Activated T-cell treated with anti-CD3 and anti-CD28 coated beads, Interleukin-2, amount 50 U/mL, for 72 hours (primary cell): Measurements from ENCODE around the gene RASGRF1. TPM values are rescaled to one million over a fixed set of nuclear protein-coding genes. Genes with fewer than 3 reads are reported as not detected.

Experiments
- ATAC-seq, 2 donors: fragments of 150-1000 bp; cut with Tn5 transposase; replicated peaks in 1 of 2; 2 replicates each; pipeline ENCODE4 v1.10.0; 2021; ENCODE audit warnings: moderate library complexity in 2 of 2, mild to moderate bottlenecking in 1 of 2
- DNase-seq, 2 donors: peaks; one replicate each; pipeline ENCODE4 v3.0.0; 2021 to 2022; ENCODE audit warnings: mixed read lengths in 1 of 2
- H3K27ac Mint-ChIP-seq: one replicate; pipeline ENCODE4 v1.8.0; 2022; ENCODE audit warnings: mild to moderate bottlenecking, moderate library complexity, mixed read lengths
- H3K27me3 Mint-ChIP-seq: one replicate; pipeline ENCODE4 v1.8.0; 2022; ENCODE audit warnings: low read depth, mixed read lengths
- H3K36me3 Mint-ChIP-seq, 2 donors: one replicate each; pipeline ENCODE4 v1.8.0; 2022; ENCODE audit warnings: mixed read lengths in 2 of 2, mild to moderate bottlenecking in 1 of 2; ENCODE audit not compliant: insufficient read depth in 2 of 2
- H3K4me1 Mint-ChIP-seq: one replicate; pipeline ENCODE4 v1.8.0; 2022; ENCODE audit warnings: low read depth, mixed read lengths
- H3K4me3 Mint-ChIP-seq, 2 donors: one replicate each; pipeline ENCODE4 v1.8.0; 2022; ENCODE audit warnings: mild to moderate bottlenecking in 2 of 2, mixed read lengths in 2 of 2, moderate library complexity in 2 of 2
- H3K9me3 Mint-ChIP-seq, 2 donors: one replicate each; pipeline ENCODE4 v1.8.0; 2022; ENCODE audit warnings: mixed read lengths in 2 of 2
- total RNA-seq, 2 donors: library from RNA; stranded (reverse); gene quantifications; one replicate each; pipeline ENCODE4 v1.2.3, GENCODE V29; 2022

RASGRF1 gene
- total RNA-seq, 2 donors from 2014 or later, result not detected

- Mint-ChIP-seq H3K36me3 (no peaks in the 10 kb centered on the region), H3K27ac (no peak overlapping the region), H3K9me3 (peaks cover 0 to 2% of the 10 kb centered on the region in 2 donors), H3K27me3 (peaks cover 10% of the 10 kb centered on the region), H3K4me3 (no peak overlapping the region), H3K4me1 (no peaks in the 10 kb centered on the region)
- DNase-seq, result no peak
- no peak for ATAC-seq
Observed at GRCh38 chr15:79053894-79054293, 36.7 kb downstream of the RASGRF1 start.

GRCh38 chr15:79051941-79052731, 38.4 kb downstream of the RASGRF1 start:
- peaks cover 10% of the 10 kb centered on the region for H3K27me3 Mint-ChIP-seq

GRCh38 chr15:79051029-79051428, 39.6 kb downstream of the RASGRF1 start:
- H3K27ac Mint-ChIP-seq, result no peak overlapping the region
- H3K36me3 Mint-ChIP-seq, result no peaks in the 10 kb centered on the region
- peaks cover 0 to 2% of the 10 kb centered on the region in 2 donors for H3K9me3 Mint-ChIP-seq
- H3K4me1 Mint-ChIP-seq, result no peaks in the 10 kb centered on the region
- ATAC-seq, result no peak
- no peak for DNase-seq
- peaks cover 10% of the 10 kb centered on the region for H3K27me3 Mint-ChIP-seq
- no peak overlapping the region for H3K4me3 Mint-ChIP-seq

More at GRCh38 chr15:79051941-79052731, 38.4 kb downstream of the RASGRF1 start:
- H3K27ac Mint-ChIP-seq, result no peak overlapping the region
- ATAC-seq (no peak), DNase-seq (no peak)
- H3K9me3 Mint-ChIP-seq, result peaks cover 0 to 2% of the 10 kb centered on the region in 2 donors
- no peaks in the 10 kb centered on the region for H3K4me1 Mint-ChIP-seq
- no peak overlapping the region for H3K4me3 Mint-ChIP-seq
- H3K36me3 Mint-ChIP-seq, result no peaks in the 10 kb centered on the region

GRCh38 chr15:79050341-79050740, 40.2 kb downstream of the RASGRF1 start:
- ATAC-seq (no peak), DNase-seq (no peak)
- Mint-ChIP-seq H3K36me3 (no peaks in the 10 kb centered on the region), H3K27ac (no peak overlapping the region), H3K9me3 (no peaks in the 10 kb centered on the region), H3K4me1 (no peaks in the 10 kb centered on the region), H3K4me3 (no peak overlapping the region), H3K27me3 (peaks cover 14% of the 10 kb centered on the region)

GRCh38 chr15:79049416-79049815, 41.2 kb downstream of the RASGRF1 start:
- Mint-ChIP-seq H3K9me3 (no peaks in the 10 kb centered on the region), H3K27me3 (peaks cover 16% of the 10 kb centered on the region), H3K4me3 (no peak overlapping the region), H3K4me1 (no peaks in the 10 kb centered on the region), H3K27ac (no peak overlapping the region), H3K36me3 (no peaks in the 10 kb centered on the region)
- no peak for ATAC-seq
- DNase-seq, result no peak

GRCh38 chr15:79047676-79048439, 42.7 kb downstream of the RASGRF1 start:
- DNase-seq (no peak), ATAC-seq (no peak)
- Mint-ChIP-seq H3K27me3 (peaks cover 14% of the 10 kb centered on the region), H3K4me1 (no peaks in the 10 kb centered on the region), H3K36me3 (no peaks in the 10 kb centered on the region), H3K27ac (no peak overlapping the region), H3K4me3 (no peak overlapping the region), H3K9me3 (peaks cover 0 to 3% of the 10 kb centered on the region in 2 donors)

- no peak overlapping the region for H3K27ac Mint-ChIP-seq
- peaks cover 14% of the 10 kb centered on the region for H3K27me3 Mint-ChIP-seq
- no peak for ATAC-seq
- H3K9me3 Mint-ChIP-seq, result peaks cover 0 to 3% of the 10 kb centered on the region in 2 donors
- no peaks in the 10 kb centered on the region for H3K36me3 Mint-ChIP-seq
- H3K4me3 Mint-ChIP-seq, result no peak overlapping the region
- no peak for DNase-seq
- H3K4me1 Mint-ChIP-seq, result no peaks in the 10 kb centered on the region
Observed at GRCh38 chr15:79046691-79047404, 43.7 kb downstream of the RASGRF1 start.

GRCh38 chr15:79045041-79045440, 45.5 kb downstream of the RASGRF1 start:
- H3K4me1 Mint-ChIP-seq, result no peaks in the 10 kb centered on the region
- H3K27ac Mint-ChIP-seq, result no peak overlapping the region
- no peak overlapping the region for H3K4me3 Mint-ChIP-seq
- no peak for DNase-seq
- peaks cover 0 to 3% of the 10 kb centered on the region in 2 donors for H3K9me3 Mint-ChIP-seq
- ATAC-seq, result no peak
- no peaks in the 10 kb centered on the region for H3K36me3 Mint-ChIP-seq
- peaks cover 29% of the 10 kb centered on the region for H3K27me3 Mint-ChIP-seq

- Mint-ChIP-seq H3K27me3 (peaks cover 32% of the 10 kb centered on the region), H3K4me1 (no peaks in the 10 kb centered on the region), H3K4me3 (no peak overlapping the region), H3K9me3 (peaks cover 0 to 3% of the 10 kb centered on the region in 2 donors), H3K27ac (no peak overlapping the region), H3K36me3 (no peaks in the 10 kb centered on the region)
- ATAC-seq, result no peak
- no peak for DNase-seq
Observed at GRCh38 chr15:79042213-79042928, 48.2 kb downstream of the RASGRF1 start.

GRCh38 chr15:79041601-79042168, 48.9 kb downstream of the RASGRF1 start:
- H3K9me3 Mint-ChIP-seq, result peaks cover 0 to 3% of the 10 kb centered on the region in 2 donors
- no peak for ATAC-seq
- H3K27ac Mint-ChIP-seq, result no peak overlapping the region
- no peaks in the 10 kb centered on the region for H3K4me1 Mint-ChIP-seq
- no peak for DNase-seq
- H3K4me3 Mint-ChIP-seq, result no peak overlapping the region
- peaks cover 38% of the 10 kb centered on the region for H3K27me3 Mint-ChIP-seq
- H3K36me3 Mint-ChIP-seq, result no peaks in the 10 kb centered on the region

- DNase-seq, result no peak
- Mint-ChIP-seq H3K4me1 (no peaks in the 10 kb centered on the region), H3K27ac (no peak overlapping the region), H3K36me3 (no peaks in the 10 kb centered on the region), H3K27me3 (peaks cover 39% of the 10 kb centered on the region), H3K4me3 (no peak overlapping the region), H3K9me3 (no peaks in the 10 kb centered on the region)
- no peak for ATAC-seq
Observed at GRCh38 chr15:79037848-79038247, 52.7 kb downstream of the RASGRF1 start.

- H3K4me1 Mint-ChIP-seq, result no peaks in the 10 kb centered on the region
- no peak for ATAC-seq
- no peak overlapping the region for H3K4me3 Mint-ChIP-seq
- peaks cover 34% of the 10 kb centered on the region for H3K27me3 Mint-ChIP-seq
- no peaks in the 10 kb centered on the region for H3K9me3 Mint-ChIP-seq
- no peak overlapping the region for H3K27ac Mint-ChIP-seq
- no peak for DNase-seq
- H3K36me3 Mint-ChIP-seq, result no peaks in the 10 kb centered on the region
Observed at GRCh38 chr15:79036323-79036722, 54.3 kb downstream of the RASGRF1 start.
